Mesothelial cell of epicardium (in vitro differentiated cells): ENCODE data around the gene AHNAK. TPM values are rescaled to one million over a fixed set of nuclear protein-coding genes. Genes with fewer than 3 reads are reported as not detected.
"Not testable (repeated sequence)": the region's sequence is repeated elsewhere in the genome, so short reads cannot be mapped to it uniquely, and the experiment has no call there.

ENCODE experiments used
- DNase-seq, 2 experiments: peaks; one replicate each; pipeline ENCODE4 v3.0.0; 2021; ENCODE audit warnings: low spot score in 2 of 2; ENCODE audit not compliant: unreplicated experiment in 2 of 2
- H3K27ac Mint-ChIP-seq: 2 replicates; pipeline ENCODE4 v1.8.0; 2021; ENCODE audit warnings: mixed read lengths
- H3K27me3 Mint-ChIP-seq: 2 replicates; pipeline ENCODE4 v1.8.0; 2021; ENCODE audit warnings: low read depth, mixed read lengths
- H3K36me3 Mint-ChIP-seq: 2 replicates; pipeline ENCODE4 v1.8.0; 2021; ENCODE audit warnings: mixed read lengths
- H3K4me1 Mint-ChIP-seq: 2 replicates; pipeline ENCODE4 v1.8.0; 2021; ENCODE audit warnings: mixed read lengths
- H3K4me3 Mint-ChIP-seq: 2 replicates; pipeline ENCODE4 v1.8.0; 2021; ENCODE audit warnings: mild to moderate bottlenecking, moderate library complexity, mixed read lengths
- H3K9me3 Mint-ChIP-seq: 2 replicates; pipeline ENCODE4 v1.8.0; 2021; ENCODE audit warnings: mixed read lengths
- total RNA-seq: library from RNA; stranded (reverse); gene quantifications from 3 replicates; pipeline ENCODE4 v1.2.1, GENCODE V29; 2021
- TF ChIP-seq, protein P1 (sequence below): fragments of 200-600 bp; sonication (generic); IDR thresholded peaks from one replicate; pipeline ENCODE4 v1.5.0; 2021; ENCODE audit warnings: antibody characterized with exemption; ENCODE audit not compliant: unreplicated experiment

AHNAK gene
- total RNA-seq, 1 donor from 2014 or later, result 481 TPM

DNA sequence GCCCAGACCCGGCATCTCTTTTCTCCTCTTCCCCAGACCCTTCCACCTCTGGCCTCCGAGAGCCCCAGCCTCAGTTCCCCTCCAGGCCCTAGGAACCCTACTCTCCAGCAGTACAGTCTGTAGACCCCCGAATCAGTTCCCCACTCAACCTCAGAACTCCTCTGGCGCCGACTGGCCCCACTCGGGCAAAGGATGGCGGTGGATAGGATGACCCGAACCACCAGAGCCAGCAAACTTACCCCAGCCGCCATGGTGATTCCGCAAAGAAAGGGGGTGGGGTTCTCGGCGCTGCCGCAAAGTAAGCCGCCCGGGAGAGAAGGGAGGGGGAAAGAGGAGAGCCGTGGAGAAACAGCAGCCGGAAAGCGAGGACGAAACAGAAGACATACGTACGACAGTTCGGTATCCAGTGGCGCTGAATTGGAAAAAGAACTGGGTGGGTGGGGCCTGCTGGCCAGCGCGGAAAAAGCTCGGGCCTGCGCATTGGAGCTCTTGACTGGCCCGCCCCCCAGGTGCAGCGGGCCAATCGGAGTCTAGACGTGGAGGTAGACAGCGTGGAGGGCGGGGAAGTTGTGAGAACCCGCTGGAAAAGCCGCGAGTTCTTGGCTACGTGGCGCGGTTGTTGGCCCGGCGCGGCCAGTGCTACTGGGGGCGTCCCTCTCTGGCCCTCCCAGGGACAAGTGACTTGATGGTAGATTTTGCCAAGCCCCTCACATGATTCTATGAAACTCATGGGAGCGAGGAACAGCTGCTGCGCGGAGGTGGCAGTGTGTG, 27.2 kb upstream of the AHNAK start, which contains the start of gene EEF1G:
Gene EEF1G, minus strand, starts transcription at position 300 of the 771 bp plus-strand sequence. Its CDS starts 49 bp downstream, at position 251.
- Mint-ChIP-seq H3K27ac (peak within 1 kb of the TSS; percentile 99), H3K36me3 (peaks cover 30% of the 10 kb centered on the region), H3K4me1 (peaks cover 55% of the 10 kb centered on the region), H3K9me3 (no peaks in the 10 kb centered on the region), H3K27me3 (no peaks in the 10 kb centered on the region), H3K4me3 (peak within 1 kb of the TSS; percentile 97)
- TF ChIP-seq, protein P1, sequence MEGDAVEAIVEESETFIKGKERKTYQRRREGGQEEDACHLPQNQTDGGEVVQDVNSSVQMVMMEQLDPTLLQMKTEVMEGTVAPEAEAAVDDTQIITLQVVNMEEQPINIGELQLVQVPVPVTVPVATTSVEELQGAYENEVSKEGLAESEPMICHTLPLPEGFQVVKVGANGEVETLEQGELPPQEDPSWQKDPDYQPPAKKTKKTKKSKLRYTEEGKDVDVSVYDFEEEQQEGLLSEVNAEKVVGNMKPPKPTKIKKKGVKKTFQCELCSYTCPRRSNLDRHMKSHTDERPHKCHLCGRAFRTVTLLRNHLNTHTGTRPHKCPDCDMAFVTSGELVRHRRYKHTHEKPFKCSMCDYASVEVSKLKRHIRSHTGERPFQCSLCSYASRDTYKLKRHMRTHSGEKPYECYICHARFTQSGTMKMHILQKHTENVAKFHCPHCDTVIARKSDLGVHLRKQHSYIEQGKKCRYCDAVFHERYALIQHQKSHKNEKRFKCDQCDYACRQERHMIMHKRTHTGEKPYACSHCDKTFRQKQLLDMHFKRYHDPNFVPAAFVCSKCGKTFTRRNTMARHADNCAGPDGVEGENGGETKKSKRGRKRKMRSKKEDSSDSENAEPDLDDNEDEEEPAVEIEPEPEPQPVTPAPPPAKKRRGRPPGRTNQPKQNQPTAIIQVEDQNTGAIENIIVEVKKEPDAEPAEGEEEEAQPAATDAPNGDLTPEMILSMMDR, result no peak
- DNase-seq, result peak; percentile 96 to 97

DNA sequence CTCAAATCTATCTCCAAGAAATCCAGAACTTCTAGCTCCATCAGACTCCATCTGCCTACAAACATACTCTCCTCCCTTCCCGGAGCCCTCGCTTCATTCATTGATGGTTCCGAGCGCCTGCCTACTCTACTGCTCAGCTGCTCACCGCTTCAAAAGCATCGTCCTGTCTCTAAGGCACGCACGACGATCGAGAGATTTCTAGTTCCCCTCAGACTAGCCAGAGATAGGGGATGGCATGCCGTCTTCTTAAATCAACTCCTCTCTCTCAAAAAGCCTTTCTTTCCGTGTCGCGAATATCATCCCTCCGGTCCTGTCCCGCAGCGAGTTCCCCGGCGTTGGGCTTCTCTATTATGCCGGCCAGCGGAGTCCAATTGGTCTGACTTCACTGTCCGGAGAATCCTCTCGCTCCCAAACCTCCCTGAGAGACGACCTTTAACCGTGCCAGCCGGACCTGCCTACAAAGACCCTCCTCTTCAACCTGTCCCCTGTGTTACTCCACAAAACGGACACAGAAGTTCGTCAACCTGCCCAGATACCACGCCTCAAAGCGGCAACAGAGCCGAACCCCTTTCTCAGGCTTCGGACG, 26.5 kb upstream of the AHNAK start:
- DNase-seq, result peak in 1 of 2 experiments; percentile 53
- peaks cover 55% of the 10 kb centered on the region for H3K4me1 Mint-ChIP-seq
- H3K27ac Mint-ChIP-seq, result peak overlapping the region; percentile 99
- H3K9me3 Mint-ChIP-seq, result no peaks in the 10 kb centered on the region
- H3K36me3 Mint-ChIP-seq, result peaks cover 32% of the 10 kb centered on the region
- peak overlapping the region; percentile 97 for H3K4me3 Mint-ChIP-seq
- H3K27me3 Mint-ChIP-seq, result no peaks in the 10 kb centered on the region
- TF ChIP-seq, protein P1, result no peak

DNA sequence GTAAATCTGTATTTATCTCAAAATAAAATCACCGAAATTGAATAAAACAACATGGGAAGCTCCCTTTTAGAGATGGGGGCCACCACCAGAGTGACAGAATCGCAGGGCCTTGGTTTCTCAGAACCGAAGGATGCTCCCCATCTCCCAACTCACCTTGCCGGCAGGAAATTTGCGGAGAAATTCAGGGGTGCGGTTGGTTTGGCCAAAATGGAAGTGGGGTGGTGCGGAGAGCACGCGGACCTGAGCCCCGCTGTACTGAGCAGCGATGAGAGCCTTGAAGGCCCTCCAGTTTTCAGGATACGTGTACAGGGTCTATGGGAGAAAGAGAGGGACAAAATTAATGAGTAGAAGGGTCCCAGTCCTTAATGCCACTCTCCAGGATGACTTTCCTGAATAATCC, 25.8 kb upstream of the AHNAK start:
- TF ChIP-seq, protein P1, result no peak
- H3K4me1 Mint-ChIP-seq, result peaks cover 54% of the 10 kb centered on the region
- DNase-seq, result no peak
- peak overlapping the region; percentile 99 for H3K27ac Mint-ChIP-seq
- H3K36me3 Mint-ChIP-seq, result peaks cover 31% of the 10 kb centered on the region
- H3K4me3 Mint-ChIP-seq, result peak overlapping the region; percentile 97
- H3K9me3 Mint-ChIP-seq, result no peaks in the 10 kb centered on the region
- H3K27me3 Mint-ChIP-seq, result no peaks in the 10 kb centered on the region

DNA sequence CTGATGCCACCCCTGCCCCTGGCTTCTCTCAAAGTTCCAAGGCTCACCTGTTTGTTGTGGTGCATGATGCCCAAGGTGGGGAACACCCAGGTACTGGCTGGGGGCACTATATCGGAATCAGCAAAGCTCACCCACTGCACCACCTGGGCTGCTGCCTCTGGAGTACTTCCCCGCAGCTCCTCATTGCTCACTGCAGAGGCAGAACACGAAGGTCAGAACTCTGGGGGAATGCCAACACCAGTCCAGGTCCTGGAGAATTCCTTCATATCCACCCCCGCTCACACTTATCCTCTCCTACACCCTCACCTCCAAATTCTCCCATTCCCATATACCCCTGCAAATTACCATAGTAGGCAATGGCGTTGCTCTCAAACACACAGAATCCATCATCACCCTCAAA, 24.9 kb upstream of the AHNAK start:
- Mint-ChIP-seq H3K27ac (peak overlapping the region; percentile 64), H3K4me1 (peaks cover 47% of the 10 kb centered on the region), H3K36me3 (peaks cover 34% of the 10 kb centered on the region), H3K4me3 (peak overlapping the region; percentile 97)
- DNase-seq, H3K27me3 Mint-ChIP-seq, H3K9me3 Mint-ChIP-seq: not testable (repeated sequence)

DNA sequence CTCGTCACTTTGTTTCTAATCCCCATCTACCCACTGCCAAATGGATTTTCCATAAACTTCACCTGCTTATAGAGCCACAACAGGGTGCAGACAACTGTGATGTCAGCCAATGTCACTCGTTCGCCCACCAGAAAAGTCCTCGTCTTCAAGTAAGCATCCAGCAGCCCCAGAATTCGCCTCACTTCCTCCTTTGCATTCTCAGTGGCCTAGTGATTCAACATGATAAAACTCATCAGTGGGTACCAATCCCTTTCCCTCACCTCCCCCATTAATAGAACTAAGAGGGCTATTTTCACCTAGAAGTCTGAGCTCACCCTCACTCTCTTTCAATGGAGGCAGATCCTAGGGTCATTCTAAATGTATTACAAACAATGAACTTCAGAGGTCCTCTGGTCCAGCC, 24.3 kb upstream of the AHNAK start:
- H3K36me3 Mint-ChIP-seq, result peaks cover 38% of the 10 kb centered on the region
- not testable (repeated sequence) for DNase-seq, H3K27me3 Mint-ChIP-seq, H3K9me3 Mint-ChIP-seq
- peak overlapping the region; percentile 64 for H3K27ac Mint-ChIP-seq
- H3K4me1 Mint-ChIP-seq, result peaks cover 45% of the 10 kb centered on the region
- peak overlapping the region; percentile 20 for H3K4me3 Mint-ChIP-seq

DNA sequence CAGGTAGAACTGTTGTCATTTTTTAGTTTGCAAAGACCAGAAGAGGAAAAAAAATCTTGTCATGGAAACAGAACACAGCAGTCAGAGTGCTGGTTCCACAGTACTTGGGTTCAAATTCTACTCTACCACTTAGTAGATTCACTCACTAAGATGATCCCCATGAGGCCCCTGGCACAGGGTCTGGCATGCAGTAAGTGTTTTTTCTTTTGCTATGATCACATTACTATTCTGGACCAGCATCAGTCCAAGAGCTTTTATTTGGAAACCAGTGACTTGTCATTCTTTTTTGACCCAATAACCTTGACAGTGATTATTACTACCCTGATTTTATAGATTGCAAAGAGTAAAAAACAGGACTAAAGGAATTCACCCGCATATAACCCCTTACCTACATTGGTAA, 23.0 kb upstream of the AHNAK start:
- Mint-ChIP-seq H3K9me3 (no peaks in the 10 kb centered on the region), H3K36me3 (peaks cover 43% of the 10 kb centered on the region)

More for the DNA sequence above, 23.0 kb upstream of the AHNAK start:
- Mint-ChIP-seq H3K4me1 (peaks cover 35% of the 10 kb centered on the region), H3K27me3 (no peaks in the 10 kb centered on the region), H3K4me3 (no peak overlapping the region), H3K27ac (peak overlapping the region; percentile 39)
- no peak for DNase-seq
- TF ChIP-seq, protein P1, result no peak
